Activated T-helper 1 cell treated with Interleukin-2 at 50 U/mL for 16 hours (primary cell): ENCODE data around the gene ATRNL1.

Experiments
- DNase-seq: peaks from one replicate; pipeline ENCODE4 v3.0.0-alpha.2; 2020; ENCODE audit warnings: low read depth

ATRNL1 gene

DNA sequence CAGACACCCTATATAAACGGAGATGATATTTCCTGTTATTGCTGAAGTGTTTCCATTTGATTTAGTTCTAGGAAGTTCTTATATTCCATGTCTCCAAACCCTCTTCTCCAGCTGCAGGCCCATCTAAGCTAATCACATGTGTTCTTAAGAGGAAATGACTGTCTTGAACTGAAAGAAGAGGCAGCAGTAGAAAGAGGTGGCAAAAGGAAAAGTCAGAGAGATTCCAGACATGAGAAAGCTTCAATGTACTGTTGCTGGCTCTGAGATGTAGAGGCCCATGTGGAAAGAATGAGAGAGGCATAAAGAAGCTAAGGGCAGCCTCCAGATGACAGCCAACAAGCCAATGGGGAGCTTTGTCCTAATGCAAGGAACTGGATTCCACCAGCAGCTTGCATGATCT, 892.6 kb downstream of the ATRNL1 start:
- no peak for DNase-seq

GRCh38 chr10:115988380-115988779, 895.2 kb downstream of the ATRNL1 start:
- no peak for DNase-seq

DNA sequence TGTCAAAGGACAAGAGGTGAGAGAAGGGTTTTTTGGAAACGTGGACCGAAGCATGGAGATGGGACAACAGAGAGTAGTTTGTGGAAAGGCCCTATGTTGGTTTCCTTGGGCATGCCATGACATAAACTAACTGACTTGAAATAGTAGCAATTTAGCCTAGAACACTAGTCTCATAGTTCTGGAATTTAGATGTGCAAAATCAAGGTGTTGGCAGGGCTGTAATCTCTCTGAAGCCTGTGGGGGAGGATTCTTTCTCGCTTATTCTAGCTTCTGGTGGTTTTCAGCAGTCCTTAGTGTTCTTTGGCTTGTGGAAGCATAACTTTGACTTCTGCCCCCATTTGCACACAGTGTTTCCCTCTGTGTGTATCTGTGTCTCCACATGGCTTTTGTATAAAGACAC, 896.5 kb downstream of the ATRNL1 start:
- DNase-seq, result no peak

DNA sequence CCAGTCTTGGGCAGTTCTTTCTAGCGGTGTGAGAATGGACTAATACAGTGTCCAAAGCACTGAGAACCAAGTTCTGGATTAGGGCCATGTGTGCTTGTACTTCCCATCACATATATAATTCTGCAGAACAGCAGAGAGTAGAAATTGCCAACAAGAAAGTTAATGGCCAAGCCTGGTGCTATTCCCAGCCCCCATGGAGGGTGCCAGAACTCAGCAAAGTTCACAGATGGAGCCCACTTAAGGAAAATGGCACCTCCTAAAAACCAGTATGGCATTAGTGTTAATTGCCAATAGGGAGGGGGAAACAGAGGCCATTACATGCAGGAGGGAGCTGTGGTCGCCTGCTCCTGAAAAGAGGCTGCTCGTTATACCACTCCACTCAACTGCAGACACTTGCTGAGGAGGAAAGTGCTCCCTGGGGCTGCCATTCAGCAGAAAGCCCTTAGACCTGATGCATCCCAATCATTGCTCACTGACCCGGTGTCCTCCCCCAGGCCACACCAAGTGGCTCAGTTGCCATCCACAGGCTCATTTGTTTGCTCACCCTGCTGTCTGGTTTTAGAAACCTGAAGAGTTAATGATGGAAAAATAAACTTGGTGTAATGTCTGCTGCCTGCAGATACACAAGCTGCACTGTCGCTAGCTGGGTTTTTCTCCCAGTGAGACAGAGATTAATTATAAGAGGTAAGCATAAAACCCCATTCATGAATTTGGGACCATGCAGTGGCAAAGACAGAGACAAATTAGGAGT, 899.2 kb downstream of the ATRNL1 start:
- no peak for DNase-seq

DNA sequence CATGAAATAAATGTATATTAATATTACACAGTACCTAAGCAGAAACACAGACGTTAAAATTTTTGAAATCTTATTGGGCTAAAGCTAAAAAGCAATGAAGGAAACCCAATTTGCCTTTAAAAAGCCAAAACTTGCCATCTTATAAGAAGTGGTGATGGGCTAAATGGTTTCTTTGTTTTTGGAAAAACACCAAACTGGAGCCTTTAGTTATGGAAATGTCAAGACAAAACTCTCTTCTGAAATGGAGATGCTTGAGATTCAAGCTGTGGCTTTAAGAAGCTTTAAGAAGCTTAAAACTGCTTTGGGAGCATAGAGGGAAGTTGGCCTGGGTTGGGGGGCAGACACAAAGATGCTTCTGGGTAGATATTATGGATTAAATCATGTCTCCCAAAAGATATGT, 902.9 kb downstream of the ATRNL1 start:
- DNase-seq, result no peak

- DNase-seq, result no peak
Observed at GRCh38 chr10:115998301-115998700, 905.1 kb downstream of the ATRNL1 start.
